Measurements from ENCODE around the gene CAMK1G. TPM values are rescaled to one million over a fixed set of nuclear protein-coding genes. Genes with fewer than 3 reads are reported as not detected.

The CAMK1G gene
- total RNA-seq, 2 donors from 2014 or later, result 0.55 to 2.1 TPM

DNA sequence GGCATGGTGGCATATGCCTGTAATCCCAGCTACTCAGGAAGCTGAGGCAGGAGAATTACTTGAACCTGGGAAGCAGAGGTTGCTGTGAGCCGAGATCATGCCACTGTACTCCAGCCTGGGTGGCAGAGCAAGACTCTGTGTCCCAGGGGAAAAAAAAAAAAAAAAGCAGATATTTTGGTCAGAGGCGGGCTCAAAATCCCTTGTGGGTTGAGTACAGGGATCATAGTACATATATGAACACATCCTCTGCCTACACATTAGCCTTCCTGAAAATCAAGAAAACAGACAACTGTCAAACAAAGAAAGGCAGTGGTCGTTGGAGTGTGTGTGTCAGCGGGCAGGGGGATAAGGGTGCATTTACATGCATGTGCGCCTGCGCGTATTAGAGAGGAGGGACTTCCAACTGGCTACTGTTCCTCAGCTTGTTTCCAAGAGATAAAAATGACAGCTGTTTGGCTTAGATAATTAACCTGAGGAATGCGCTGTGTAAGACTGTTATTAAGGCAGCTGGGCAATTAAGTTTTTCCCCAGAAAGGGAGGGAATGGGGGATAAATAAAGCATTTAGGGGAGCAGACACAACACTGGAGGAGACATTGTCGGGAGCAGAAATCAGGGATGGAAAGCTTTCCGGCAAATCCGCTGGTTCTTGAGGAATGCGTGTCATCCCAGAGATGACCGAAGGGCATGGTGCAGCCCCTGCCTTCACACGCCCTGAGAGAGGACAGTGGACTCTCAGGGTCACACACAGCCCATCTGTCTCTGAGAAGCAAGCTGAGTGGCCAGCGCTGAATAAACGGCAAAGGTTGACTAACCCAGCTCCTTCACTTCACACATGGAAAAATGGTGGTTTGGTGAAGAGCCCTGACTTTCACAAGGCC is 62.3 kb downstream of the CAMK1G start:
- Mint-ChIP-seq H3K9me3 (no peaks in the 10 kb centered on the region), H3K27ac (no peak overlapping the region), H3K4me3 (no peak overlapping the region), H3K4me1 (no peaks in the 10 kb centered on the region), H3K27me3 (ENCODE audit: insufficient read depth) (peaks cover 3% of the 10 kb centered on the region), H3K36me3 (ENCODE audit: low read depth) (no peaks in the 10 kb centered on the region)
- 92 to 95% methylated on average over 13 to 16 of the region's 16 CpGs for WGBS, 2 experiments (ENCODE audit: insufficient coverage in 1 of 2, insufficient read length in 1 of 2)
- no peaks in the 10 kb centered on the region for H3K9me3 ChIP-seq (ENCODE audit: control insufficient read depth, low read length)
- H3K9ac ChIP-seq (ENCODE audit: extremely low read depth, low read length, poor library complexity, severe bottlenecking), result no peak overlapping the region
- no peak for DNase-seq
- no peaks in the 10 kb centered on the region for H3K4me1 ChIP-seq (ENCODE audit: control insufficient read depth, insufficient read depth, low read length)
- no peaks in the 10 kb centered on the region for H3K36me3 ChIP-seq (ENCODE audit: control insufficient read depth, insufficient read depth, low read length)
- no peaks in the 10 kb centered on the region for H3K27me3 ChIP-seq (ENCODE audit: control insufficient read depth, insufficient read depth, low read length, poor library complexity, severe bottlenecking)
- no peak overlapping the region for H3K27ac ChIP-seq (ENCODE audit: low read depth, low read length)
- H3K4me3 ChIP-seq (ENCODE audit: low read length), result no peak overlapping the region
- TF ChIP-seq CTCF (conservative IDR thresholded peaks at IDR 0.05), result no peak

DNA sequence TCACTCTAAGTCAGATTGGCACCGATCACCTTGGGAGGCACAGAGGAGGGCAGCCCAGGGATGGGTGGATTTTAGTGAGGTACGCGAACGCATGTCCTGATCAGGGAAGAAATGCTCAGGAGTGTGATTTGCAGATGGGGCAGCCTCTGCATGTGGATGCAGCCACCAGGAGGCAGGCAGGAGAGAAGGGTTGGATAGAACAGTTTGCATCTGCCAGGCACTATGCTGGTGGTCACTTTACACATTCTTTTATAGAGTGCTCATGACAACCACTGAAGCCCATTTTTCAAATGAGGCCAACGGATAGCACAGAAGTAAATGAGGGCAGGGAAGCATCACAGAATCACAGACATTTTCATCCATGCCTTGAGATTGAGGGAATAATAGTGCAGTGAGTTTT is 63.0 kb downstream of the CAMK1G start:
- Mint-ChIP-seq H3K9me3 (no peaks in the 10 kb centered on the region), H3K27ac (no peak overlapping the region), H3K36me3 (ENCODE audit: low read depth) (no peaks in the 10 kb centered on the region), H3K4me3 (no peak overlapping the region), H3K27me3 (ENCODE audit: insufficient read depth) (peaks cover 4% of the 10 kb centered on the region), H3K4me1 (no peaks in the 10 kb centered on the region)
- no peak overlapping the region for H3K4me3 ChIP-seq (ENCODE audit: low read length)
- no peak overlapping the region for H3K27ac ChIP-seq (ENCODE audit: low read depth, low read length)
- no peaks in the 10 kb centered on the region for H3K36me3 ChIP-seq (ENCODE audit: control insufficient read depth, insufficient read depth, low read length)
- H3K27me3 ChIP-seq (ENCODE audit: control insufficient read depth, insufficient read depth, low read length, poor library complexity, severe bottlenecking), result no peaks in the 10 kb centered on the region
- WGBS, 2 experiments (ENCODE audit: insufficient coverage in 1 of 2, insufficient read length in 1 of 2), result 77 to 100% methylated on average over 4 to 5 of the region's 5 CpGs
- TF ChIP-seq CTCF (conservative IDR thresholded peaks at IDR 0.05), result peak; percentile 83
- H3K9me3 ChIP-seq (ENCODE audit: control insufficient read depth, low read length), result no peaks in the 10 kb centered on the region
- H3K4me1 ChIP-seq (ENCODE audit: control insufficient read depth, insufficient read depth, low read length), result no peaks in the 10 kb centered on the region
- H3K9ac ChIP-seq (ENCODE audit: extremely low read depth, low read length, poor library complexity, severe bottlenecking), result no peak overlapping the region
- peak; percentile 81 for DNase-seq

DNA sequence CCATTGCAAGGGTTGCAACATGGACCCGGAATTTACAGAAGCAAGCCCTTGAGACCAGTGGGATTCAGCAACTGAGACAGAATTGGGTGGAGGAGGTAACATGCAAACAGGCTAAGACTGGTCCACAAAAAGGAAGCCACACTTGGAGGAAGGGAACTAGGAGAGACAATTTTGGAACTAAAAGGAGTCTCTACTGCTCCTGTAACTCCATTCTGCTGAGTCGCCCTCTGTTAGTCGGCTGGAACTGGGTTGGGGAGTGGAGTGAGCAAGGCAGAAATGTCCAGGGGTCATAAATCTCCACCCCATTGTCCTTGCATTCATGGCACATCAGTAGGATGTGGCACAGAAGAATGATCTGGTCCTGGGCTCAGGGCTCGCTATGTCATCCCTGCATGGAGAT is 63.6 kb downstream of the CAMK1G start:
- no peaks in the 10 kb centered on the region for H3K9me3 Mint-ChIP-seq
- H3K4me1 Mint-ChIP-seq, result peaks cover 4% of the 10 kb centered on the region
- H3K4me1 ChIP-seq (ENCODE audit: control insufficient read depth, insufficient read depth, low read length), result no peaks in the 10 kb centered on the region
- DNase-seq, result no peak
- H3K9me3 ChIP-seq (ENCODE audit: control insufficient read depth, low read length), result no peaks in the 10 kb centered on the region
- no peaks in the 10 kb centered on the region for H3K36me3 Mint-ChIP-seq (ENCODE audit: low read depth)
- H3K27me3 ChIP-seq (ENCODE audit: control insufficient read depth, insufficient read depth, low read length, poor library complexity, severe bottlenecking), result no peaks in the 10 kb centered on the region
- no peak overlapping the region for H3K4me3 Mint-ChIP-seq
- no peak overlapping the region for H3K9ac ChIP-seq (ENCODE audit: extremely low read depth, low read length, poor library complexity, severe bottlenecking)
- no peak overlapping the region for H3K27ac ChIP-seq (ENCODE audit: low read depth, low read length)
- H3K36me3 ChIP-seq (ENCODE audit: control insufficient read depth, insufficient read depth, low read length), result no peaks in the 10 kb centered on the region
- no peak overlapping the region for H3K4me3 ChIP-seq (ENCODE audit: low read length)
- no peak for TF ChIP-seq CTCF (conservative IDR thresholded peaks at IDR 0.05)
- peaks cover 4% of the 10 kb centered on the region for H3K27me3 Mint-ChIP-seq (ENCODE audit: insufficient read depth)
- WGBS, 2 experiments (ENCODE audit: insufficient coverage in 1 of 2, insufficient read length in 1 of 2), result 88 to 96% methylated on average over 3 to 4 of the region's 4 CpGs
- H3K27ac Mint-ChIP-seq, result no peak overlapping the region
